Stomach (tissue), 9 donors: ENCODE results near the gene BANF2. TPM values are rescaled to one million over a fixed set of nuclear protein-coding genes. Genes with fewer than 3 reads are reported as not detected.

Experiments
- DNase-seq, 2 donors: peaks; one replicate each; pipeline versions ENCODE4 v3.0.0 to v3.0.0-alpha.2; 2013 to 2019
- H3K27ac ChIP-seq, 5 donors: fragments of 200-600 bp in 4 of 5; sonication (generic) in 4 of 5; one replicate each; pipeline ENCODE4 v1.5.1; 2013 to 2019; ENCODE audit warnings: mild to moderate bottlenecking in 1 of 5, moderate library complexity in 1 of 5
- H3K27me3 ChIP-seq, 3 donors: fragments of 200-600 bp; sonication (generic); one replicate each; pipeline ENCODE4 v1.5.1; 2017 to 2019; ENCODE audit warnings: mixed run types in 1 of 3
- H3K36me3 ChIP-seq, 4 donors: fragments of 200-600 bp; sonication (generic); 1 replicate in 3 of 4; 2 replicates in 1 of 4; pipeline ENCODE4 v1.5.1; 2016 to 2019
- H3K4me1 ChIP-seq, 4 donors: fragments of 200-600 bp; sonication (generic); one replicate each; pipeline ENCODE4 v1.5.1; 2016 to 2019
- H3K4me3 ChIP-seq, 4 donors: fragments of 200-600 bp; sonication (generic) in 3 of 4; one replicate each; pipeline ENCODE4 v1.5.1; 2016 to 2019; ENCODE audit warnings: mild to moderate bottlenecking in 1 of 4
- H3K9me3 ChIP-seq, 4 donors: fragments of 200-600 bp; sonication (generic); one replicate each; pipeline ENCODE4 v1.5.1; 2016 to 2019
- EP300 ChIP-seq: sonication (generic); formaldehyde crosslinking; IDR thresholded peaks from one replicate; pipeline ENCODE4 v1.6.1; 2017; ENCODE audit warnings: antibody characterized with exemption
- POLR2A ChIP-seq, 4 donors: fragments of 450-650 bp; IDR thresholded peaks; one replicate each; pipeline ENCODE4 v1.6.1; 2016; ENCODE audit warnings: antibody characterized with exemption in 4 of 4, control low read depth in 2 of 4, mild to moderate bottlenecking in 1 of 4, moderate library complexity in 1 of 4
- POLR2AphosphoS5 ChIP-seq, 3 donors: sonication (generic); formaldehyde crosslinking; IDR thresholded peaks; one replicate each; pipeline ENCODE4 v1.6.1; 2016; ENCODE audit warnings: antibody characterized with exemption in 3 of 3
- WGBS, 5 donors: extraction: QIAGEN DNeasy Blood & Tissue Kit in 3 of 5; methylation state at CpG; one replicate each; pipeline versions ENCODE4 v1.1.5 to v1.1.7; 2013 to 2018; 5-methylcytosine and 5-hydroxymethylcytosine counted together
- intact Hi-C: fragments of 100-400 bp; cut with DNase I; formaldehyde crosslinking; loops from one replicate; pipeline ENCODE4 v1.15.1; 2023; ENCODE audit warnings: low total_unique reads
- polyA plus RNA-seq, 3 donors: library from polyadenylated mRNA; stranded (reverse); fragments of 200-250 nt; gene quantifications; one replicate each; pipeline ENCODE4 v1.2.3, GENCODE V29; 2013
- total RNA-seq, 5 donors: library from RNA; depleted of rRNA; stranded (reverse); fragments of >200 nt; gene quantifications; one replicate each; pipeline versions ENCODE4 v1.1.0 to v1.2.3, GENCODE V29; 2014 to 2016
- TF ChIP-seq, protein P1 (sequence below), 7 experiments: fragments of 450-650 bp in 4 of 7; fragments of 200-600 bp in 3 of 7; sonication (generic) in 3 of 7; IDR thresholded peaks; one replicate each; pipeline ENCODE4 v1.5.1; 2016 to 2019; ENCODE audit warnings: antibody characterized with exemption in 7 of 7, control low read depth in 2 of 7, mild to moderate bottlenecking in 1 of 7
- donor health status: healthy with polysubstance abuse.
- donor health status: Bipolar disorder and iron deficiency.
- donor health status: healthy.

The BANF2 gene
- total and polyA plus RNA-seq, 8 donors = not detected

GRCh38 chr20:17730071-17730470, 30.3 kb downstream of the BANF2 start:
- H3K4me1 ChIP-seq = no peaks in the 10 kb centered on the region
- H3K4me3 ChIP-seq = no peak overlapping the region
- H3K36me3 ChIP-seq = no peaks in the 10 kb centered on the region
- no peak overlapping the region for H3K27ac ChIP-seq
- H3K9me3 ChIP-seq = no peaks in the 10 kb centered on the region
- 93 to 97% (median 94%) methylated on average over 10 of the region's 10 CpGs for WGBS, 5 donors
- peaks cover 0 to 5% (median 0%) of the 10 kb centered on the region in 3 donors for H3K27me3 ChIP-seq
- no peak for DNase-seq
- intact Hi-C loops = no loop called here
- TF ChIP-seq, protein P1, sequence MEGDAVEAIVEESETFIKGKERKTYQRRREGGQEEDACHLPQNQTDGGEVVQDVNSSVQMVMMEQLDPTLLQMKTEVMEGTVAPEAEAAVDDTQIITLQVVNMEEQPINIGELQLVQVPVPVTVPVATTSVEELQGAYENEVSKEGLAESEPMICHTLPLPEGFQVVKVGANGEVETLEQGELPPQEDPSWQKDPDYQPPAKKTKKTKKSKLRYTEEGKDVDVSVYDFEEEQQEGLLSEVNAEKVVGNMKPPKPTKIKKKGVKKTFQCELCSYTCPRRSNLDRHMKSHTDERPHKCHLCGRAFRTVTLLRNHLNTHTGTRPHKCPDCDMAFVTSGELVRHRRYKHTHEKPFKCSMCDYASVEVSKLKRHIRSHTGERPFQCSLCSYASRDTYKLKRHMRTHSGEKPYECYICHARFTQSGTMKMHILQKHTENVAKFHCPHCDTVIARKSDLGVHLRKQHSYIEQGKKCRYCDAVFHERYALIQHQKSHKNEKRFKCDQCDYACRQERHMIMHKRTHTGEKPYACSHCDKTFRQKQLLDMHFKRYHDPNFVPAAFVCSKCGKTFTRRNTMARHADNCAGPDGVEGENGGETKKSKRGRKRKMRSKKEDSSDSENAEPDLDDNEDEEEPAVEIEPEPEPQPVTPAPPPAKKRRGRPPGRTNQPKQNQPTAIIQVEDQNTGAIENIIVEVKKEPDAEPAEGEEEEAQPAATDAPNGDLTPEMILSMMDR (IDR thresholded peaks at IDR 0.05) = no peak
- no peak for TF ChIP-seq EP300
- TF ChIP-seq POLR2AphosphoS5 (IDR thresholded peaks at IDR 0.05) = no peak
- no peak for TF ChIP-seq POLR2A (IDR thresholded peaks at IDR 0.05)

- H3K36me3 ChIP-seq = no peaks in the 10 kb centered on the region
- intact Hi-C loops = no loop called here
- no peak overlapping the region for H3K4me3 ChIP-seq
- peaks cover 0 to 5% (median 0%) of the 10 kb centered on the region in 3 donors for H3K27me3 ChIP-seq
- H3K9me3 ChIP-seq = peaks cover 0 to 5% (median 0%) of the 10 kb centered on the region in 4 donors
- TF ChIP-seq POLR2A (IDR thresholded peaks at IDR 0.05) (no peak), EP300 (no peak), POLR2AphosphoS5 (IDR thresholded peaks at IDR 0.05) (no peak)
- TF ChIP-seq, protein P1 (IDR thresholded peaks at IDR 0.05) = no peak
- no peak for DNase-seq
- H3K27ac ChIP-seq = no peak overlapping the region
- no peaks in the 10 kb centered on the region for H3K4me1 ChIP-seq
- WGBS, 5 donors = 82 to 97% (median 87%) methylated on average over 5 of the region's 5 CpGs
These were observed 31.5 kb downstream of the BANF2 start for GRCh38 chr20:17731233-17731632.

DNA sequence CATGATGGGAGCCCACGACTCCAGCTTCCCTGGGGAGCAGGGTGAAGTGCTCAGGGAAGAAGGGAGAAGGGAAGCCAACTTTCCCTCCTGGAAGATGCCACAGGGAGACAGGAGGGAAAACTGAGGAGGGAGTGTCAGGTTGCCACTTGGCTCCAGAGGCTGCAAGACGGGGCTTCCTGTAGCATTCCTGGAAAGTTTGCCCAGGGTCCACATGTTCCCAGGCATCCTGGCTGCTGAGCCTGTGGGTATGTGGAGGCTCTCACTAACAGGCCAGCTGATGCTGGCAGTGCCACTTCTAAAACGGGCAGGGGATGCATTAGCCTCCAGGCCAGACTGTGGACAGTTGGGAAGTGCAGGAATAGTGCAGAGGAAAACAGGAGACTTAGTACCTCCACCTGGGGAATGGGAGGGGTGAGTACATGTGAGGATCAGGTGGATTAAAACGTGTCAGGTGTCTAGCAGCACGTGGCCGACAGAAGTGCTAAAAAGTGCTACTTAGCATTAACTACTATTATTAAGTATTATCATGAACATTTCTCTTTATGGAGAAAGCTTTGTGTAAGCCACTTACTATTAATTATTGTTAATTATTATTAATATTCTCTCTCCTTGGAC, 33.2 kb downstream of the BANF2 start:
- Histone ChIP-seq H3K27me3 (peaks cover 0 to 2% (median 0%) of the 10 kb centered on the region in 3 donors), H3K9me3 (peaks cover 0 to 6% (median 3%) of the 10 kb centered on the region in 4 donors), H3K4me3 (no peak overlapping the region), H3K4me1 (no peaks in the 10 kb centered on the region), H3K27ac (no peak overlapping the region), H3K36me3 (no peaks in the 10 kb centered on the region)
- 64 to 85% (median 76%) methylated on average over 6 of the region's 6 CpGs for WGBS, 5 donors
- DNase-seq = no peak
- TF ChIP-seq EP300 (no peak), POLR2A (IDR thresholded peaks at IDR 0.05) (no peak), POLR2AphosphoS5 (IDR thresholded peaks at IDR 0.05) (no peak)
- TF ChIP-seq, protein P1 (IDR thresholded peaks at IDR 0.05) = no peak
- intact Hi-C loops = no loop called here

DNA sequence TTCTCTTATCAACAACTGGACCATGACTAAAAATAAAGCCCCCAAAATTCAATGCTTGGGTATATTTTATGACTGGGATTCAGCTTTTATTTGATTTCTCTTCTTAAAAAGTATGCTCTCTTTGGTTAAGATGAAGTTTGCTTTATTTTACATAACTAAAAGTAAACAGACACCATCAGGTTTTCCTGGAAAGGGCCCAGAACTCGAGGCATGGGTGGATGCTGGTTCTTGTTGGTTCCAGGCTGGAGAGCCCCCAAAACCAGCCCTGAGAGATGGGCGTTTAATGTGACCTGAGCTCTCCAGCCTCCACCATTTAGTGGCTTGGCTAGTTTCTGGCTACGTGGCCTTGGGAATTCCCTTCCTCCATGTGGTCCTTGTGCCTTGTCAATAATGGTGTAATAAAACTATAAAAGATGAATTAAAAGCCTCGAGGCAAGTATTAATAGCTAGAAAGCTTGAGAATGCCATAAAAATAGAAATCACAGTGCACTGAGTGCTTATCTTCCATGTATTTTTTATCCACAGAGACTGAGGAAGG, 34.1 kb downstream of the BANF2 start:
- no peak overlapping the region for H3K27ac ChIP-seq
- H3K27me3 ChIP-seq = no peaks in the 10 kb centered on the region
- H3K36me3 ChIP-seq = no peaks in the 10 kb centered on the region
- TF ChIP-seq EP300 (no peak), POLR2AphosphoS5 (IDR thresholded peaks at IDR 0.05) (no peak), POLR2A (IDR thresholded peaks at IDR 0.05) (no peak)
- TF ChIP-seq, protein P1 (IDR thresholded peaks at IDR 0.05) = no peak
- no peak for DNase-seq
- intact Hi-C loops = no loop called here
- H3K4me1 ChIP-seq = no peaks in the 10 kb centered on the region
- no peak overlapping the region for H3K4me3 ChIP-seq
- H3K9me3 ChIP-seq = peaks cover 0 to 8% (median 3%) of the 10 kb centered on the region in 4 donors
- 49 to 54% (median 50%) methylated on average over 4 of the region's 4 CpGs for WGBS, 5 donors
